Posterior cingulate gyrus (tissue), 11 donors: ENCODE results near the gene TCHP.
A peak's percentile ranks its signal among the peaks of the same experiment; 100 is the strongest.
"Not testable (repeated sequence)": the region's sequence is repeated elsewhere in the genome, so short reads cannot be mapped to it uniquely, and the experiment has no call there.

Experiments
- DNase-seq, 10 donors: peaks; one replicate each; pipeline versions ENCODE4 v3.0.0 to v3.0.0-alpha.2; 2020 to 2021; ENCODE audit warnings: mixed read lengths in 3 of 10
- intact Hi-C: fragments of 100-400 bp; cut with DNase I; formaldehyde crosslinking; loops from one replicate; pipeline ENCODE4 v1.15.1; 2023

The TCHP gene

GRCh38 chr12:109878247-109878625, 21.8 kb upstream of the TCHP start:
- intact Hi-C loops: no loop called here
- no peak for DNase-seq

GRCh38 chr12:109878749-109879148, 21.3 kb upstream of the TCHP start:
- DNase-seq: no peak
- intact Hi-C loops: no loop called here

- no peak for DNase-seq
- intact Hi-C loops: loop anchor here (1.0 kb wide), 3 partner anchors 21 to 74 kb away; partner anchors contain the start of gene TCHP
Observed at GRCh38 chr12:109879351-109880042, 20.6 kb upstream of the TCHP start.

GRCh38 chr12:109880043-109880931, 19.8 kb upstream of the TCHP start, which contains the start of gene GLTP:
TSS of gene GLTP (minus strand) at chr12:109880541. CDS start at chr12:109880374, 167 bp downstream.
- intact Hi-C loops: loop anchor here (1.0 kb wide), 3 partner anchors 20 to 75 kb away; partner anchors contain the start of gene TCHP
- DNase-seq: peak; percentile 59 to 98 (median 77)

- DNase-seq: no peak
- intact Hi-C loops: loop anchor here (1.0 kb wide), 3 partner anchors 19 to 76 kb away; partner anchors contain the start of gene TCHP
Observed at GRCh38 chr12:109880938-109881337, 19.1 kb upstream of the TCHP start.

- no peak for DNase-seq
- intact Hi-C loops: no loop called here
Observed at GRCh38 chr12:109881752-109882151, 18.3 kb upstream of the TCHP start.

- intact Hi-C loops: no loop called here
- peak in 1 of 10 donors; percentile 45 for DNase-seq
Observed at GRCh38 chr12:109883461-109883860, 16.6 kb upstream of the TCHP start.

GRCh38 chr12:109885616-109886015, 14.5 kb upstream of the TCHP start:
- DNase-seq: no peak
- intact Hi-C loops: no loop called here

- DNase-seq: no peak
- intact Hi-C loops: no loop called here
Observed at GRCh38 chr12:109888179-109889020, 11.7 kb upstream of the TCHP start.

GRCh38 chr12:109890620-109891170, 9.4 kb upstream of the TCHP start:
- DNase-seq: no peak
- intact Hi-C loops: no loop called here

- intact Hi-C loops, DNase-seq: not testable (repeated sequence)
Observed at GRCh38 chr12:109891731-109892130, 8.3 kb upstream of the TCHP start.

GRCh38 chr12:109892165-109892715, 7.8 kb upstream of the TCHP start:
- intact Hi-C loops: no loop called here
- DNase-seq: no peak

GRCh38 chr12:109892748-109893147, 7.3 kb upstream of the TCHP start:
- DNase-seq: peak in 1 of 10 donors; percentile 43
- intact Hi-C loops: no loop called here

GRCh38 chr12:109893261-109893995, 6.6 kb upstream of the TCHP start:
- intact Hi-C loops: no loop called here
- peak in 1 of 10 donors; percentile 2 for DNase-seq

- intact Hi-C loops: no loop called here
- no peak for DNase-seq
Observed at GRCh38 chr12:109894939-109895338, 5.1 kb upstream of the TCHP start.

- no peak for DNase-seq
- intact Hi-C loops: no loop called here
Observed at GRCh38 chr12:109896188-109896587, 3.9 kb upstream of the TCHP start.

- intact Hi-C loops: no loop called here
- DNase-seq: peak in 1 of 10 donors; percentile 1
Observed at GRCh38 chr12:109897029-109897428, 3.0 kb upstream of the TCHP start.

GRCh38 chr12:109899345-109899744, 729 bp upstream of the TCHP start:
- DNase-seq: peak in 1 of 10 donors; percentile 22
- intact Hi-C loops: not testable (repeated sequence)
